Right lobe of liver (tissue), 4 donors: ENCODE data around the gene ERVV-1.

Source experiments
- POLR2A ChIP-seq: fragments of 450-650 bp; IDR thresholded peaks from one replicate; pipeline ENCODE4 v1.6.1; 2017; ENCODE audit warnings: antibody characterized with exemption, mild to moderate bottlenecking
- TF ChIP-seq, protein P1 (sequence below), 4 donors: fragments of 200-600 bp in 3 of 4; fragments of 450-650 bp in 1 of 4; IDR thresholded peaks; one replicate each; pipeline versions ENCODE4 v1.5.1 to v1.8.0; 2016 to 2022; ENCODE audit warnings: antibody characterized with exemption in 4 of 4, mild to moderate bottlenecking in 2 of 4
- donor health status: DM: no; HTN: no; CAD: no.
- donor health status: DM: no; HTN: no; CAD: no.
- donor health status: DM: no; HTN: yes; CAD: no.

DNA sequence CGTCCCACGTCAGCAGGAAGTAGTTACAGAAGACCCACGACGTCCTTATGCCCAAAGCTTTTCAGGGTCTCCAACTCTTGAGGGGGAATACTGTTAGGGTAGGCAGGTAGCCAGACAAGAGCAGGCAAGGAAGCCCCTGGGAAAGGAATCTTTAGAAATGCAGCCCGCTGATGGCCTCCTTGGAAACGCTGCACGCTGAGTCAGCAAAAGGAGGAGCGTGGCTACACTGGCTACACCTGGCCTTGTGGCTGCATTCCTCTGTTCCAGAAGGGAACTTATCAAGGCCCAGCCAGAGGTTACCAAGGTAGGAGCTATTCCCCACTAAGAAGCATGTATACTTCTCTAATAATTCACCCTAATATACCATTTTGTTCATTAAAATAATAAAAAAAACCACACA, 2.0 kb downstream of the ERVV-1 start:
- TF ChIP-seq, protein P1, sequence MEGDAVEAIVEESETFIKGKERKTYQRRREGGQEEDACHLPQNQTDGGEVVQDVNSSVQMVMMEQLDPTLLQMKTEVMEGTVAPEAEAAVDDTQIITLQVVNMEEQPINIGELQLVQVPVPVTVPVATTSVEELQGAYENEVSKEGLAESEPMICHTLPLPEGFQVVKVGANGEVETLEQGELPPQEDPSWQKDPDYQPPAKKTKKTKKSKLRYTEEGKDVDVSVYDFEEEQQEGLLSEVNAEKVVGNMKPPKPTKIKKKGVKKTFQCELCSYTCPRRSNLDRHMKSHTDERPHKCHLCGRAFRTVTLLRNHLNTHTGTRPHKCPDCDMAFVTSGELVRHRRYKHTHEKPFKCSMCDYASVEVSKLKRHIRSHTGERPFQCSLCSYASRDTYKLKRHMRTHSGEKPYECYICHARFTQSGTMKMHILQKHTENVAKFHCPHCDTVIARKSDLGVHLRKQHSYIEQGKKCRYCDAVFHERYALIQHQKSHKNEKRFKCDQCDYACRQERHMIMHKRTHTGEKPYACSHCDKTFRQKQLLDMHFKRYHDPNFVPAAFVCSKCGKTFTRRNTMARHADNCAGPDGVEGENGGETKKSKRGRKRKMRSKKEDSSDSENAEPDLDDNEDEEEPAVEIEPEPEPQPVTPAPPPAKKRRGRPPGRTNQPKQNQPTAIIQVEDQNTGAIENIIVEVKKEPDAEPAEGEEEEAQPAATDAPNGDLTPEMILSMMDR (IDR thresholded peaks at IDR 0.05): no peak
- no peak for TF ChIP-seq POLR2A
